ENCODE measurements around the gene CD274. TPM values are rescaled to one million over a fixed set of nuclear protein-coding genes. Genes with fewer than 3 reads are reported as not detected.

Gene CD274
- total and polyA plus RNA-seq, 2 donors (not counting 3 experiments of a cell fraction or from before 2014, with no cell fraction given) = 25.4 to 26.8 TPM

DNA sequence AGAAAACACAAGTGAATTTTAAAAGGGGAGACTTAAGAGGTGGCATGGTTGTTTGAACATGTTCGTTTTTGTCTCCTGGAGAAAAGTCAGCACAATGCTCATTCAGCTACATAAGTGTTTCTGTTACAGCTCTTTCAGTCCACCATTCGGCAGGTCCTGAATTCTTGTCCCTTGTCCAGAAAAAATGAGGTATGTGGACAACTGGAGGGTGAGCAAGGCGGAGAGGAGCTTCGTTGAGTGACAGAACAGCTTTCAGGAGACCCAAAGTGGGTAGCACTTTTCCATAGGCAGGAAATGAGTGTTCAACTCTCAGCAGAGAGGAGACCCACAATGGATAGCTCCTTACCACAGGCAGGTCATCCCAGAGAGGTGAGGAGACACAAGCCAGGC lies 64.9 kb downstream of the CD274 start:
- H3K27ac ChIP-seq (ENCODE audit: insufficient read depth, low read depth, low read length) = no peak overlapping the region
- H3K36me3 ChIP-seq (ENCODE audit: control insufficient read depth in 2 of 2, extremely low read depth in 1 of 2, insufficient read depth in 2 of 2, low read length in 2 of 2) = no peaks in the 10 kb centered on the region
- POLR2A ChIA-PET = no interaction called here
- no peak overlapping the region for H3K4me3 ChIP-seq (replicated peaks in 1 of 3; ENCODE audit: insufficient read depth in 1 of 3, low read depth in 1 of 3, low read length in 3 of 3)
- H3K27me3 ChIP-seq (ENCODE audit: control insufficient read depth in 2 of 2, insufficient read depth in 2 of 2, low read length in 2 of 2) = no peaks in the 10 kb centered on the region
- H3K4me1 ChIP-seq (ENCODE audit: control insufficient read depth, extremely low read depth, insufficient read depth, low read length) = peaks cover 30% of the 10 kb centered on the region
- H3K9ac ChIP-seq (replicated peaks; ENCODE audit: extremely low read depth, insufficient read depth, low read length) = no peak overlapping the region
- dilution Hi-C loops (cut with MboI; ENCODE audit: extremely low pct_ligation_motif_present, low sequenced_read_pairs) = no loop called here
- peaks cover 26% of the 10 kb centered on the region for H3K79me2 ChIP-seq (ENCODE audit: control insufficient read depth, insufficient read depth, low read length)
- no peak overlapping the region for H2AFZ ChIP-seq (ENCODE audit: low read depth, low read length)
- intact Hi-C loops (cut with micrococcal nuclease) = no loop called here
- no peaks in the 10 kb centered on the region for H3K9me1 ChIP-seq (replicated peaks; ENCODE audit: control insufficient read depth, extremely low read depth, insufficient read depth, low read length)
- CTCF ChIA-PET = interaction anchor here (0.7 to 1.2 kb wide), 3 partner anchors 10 to 65 kb away, joined by 3 read pairs; partner anchors contain the start of gene CD274
- no peaks in the 10 kb centered on the region for H3K9me3 ChIP-seq (replicated peaks; ENCODE audit: control insufficient read depth, insufficient read depth, low read length)
- TF ChIP-seq POLR2A (IDR thresholded peaks at IDR 0.05; ENCODE audit: low read depth, low read length) (no peak), MAX (IDR thresholded peaks at IDR 0.05; ENCODE audit: insufficient read depth, insufficient read length) (no peak), MYC (IDR thresholded peaks at IDR 0.05; ENCODE audit: low read depth, low read length) (no peak), GATA2 (IDR thresholded peaks at IDR 0.05; ENCODE audit: insufficient read depth, insufficient read length, low read depth, low read length) (no peak), POLR2AphosphoS5 (IDR thresholded peaks at IDR 0.05; ENCODE audit: insufficient read depth, low read depth, low read length) (no peak), JUN (IDR thresholded peaks at IDR 0.05; ENCODE audit: borderline replicate concordance, insufficient read depth, insufficient read length, low read depth) (no peak), EZH2 (IDR thresholded peaks at IDR 0.05; ENCODE audit: borderline replicate concordance, low read depth, low read length, severe bottlenecking) (no peak), FOS (IDR thresholded peaks at IDR 0.05; ENCODE audit: borderline replicate concordance, insufficient read depth, low read length) (no peak)
- TF ChIP-seq, protein P1, sequence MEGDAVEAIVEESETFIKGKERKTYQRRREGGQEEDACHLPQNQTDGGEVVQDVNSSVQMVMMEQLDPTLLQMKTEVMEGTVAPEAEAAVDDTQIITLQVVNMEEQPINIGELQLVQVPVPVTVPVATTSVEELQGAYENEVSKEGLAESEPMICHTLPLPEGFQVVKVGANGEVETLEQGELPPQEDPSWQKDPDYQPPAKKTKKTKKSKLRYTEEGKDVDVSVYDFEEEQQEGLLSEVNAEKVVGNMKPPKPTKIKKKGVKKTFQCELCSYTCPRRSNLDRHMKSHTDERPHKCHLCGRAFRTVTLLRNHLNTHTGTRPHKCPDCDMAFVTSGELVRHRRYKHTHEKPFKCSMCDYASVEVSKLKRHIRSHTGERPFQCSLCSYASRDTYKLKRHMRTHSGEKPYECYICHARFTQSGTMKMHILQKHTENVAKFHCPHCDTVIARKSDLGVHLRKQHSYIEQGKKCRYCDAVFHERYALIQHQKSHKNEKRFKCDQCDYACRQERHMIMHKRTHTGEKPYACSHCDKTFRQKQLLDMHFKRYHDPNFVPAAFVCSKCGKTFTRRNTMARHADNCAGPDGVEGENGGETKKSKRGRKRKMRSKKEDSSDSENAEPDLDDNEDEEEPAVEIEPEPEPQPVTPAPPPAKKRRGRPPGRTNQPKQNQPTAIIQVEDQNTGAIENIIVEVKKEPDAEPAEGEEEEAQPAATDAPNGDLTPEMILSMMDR (IDR thresholded peaks at IDR 0.05; ENCODE audit: extremely low read depth in 1 of 2, insufficient read depth in 1 of 2, low read depth in 1 of 2, low read length in 2 of 2) = no peak
- no peaks in the 10 kb centered on the region for H4K20me1 ChIP-seq (replicated peaks; ENCODE audit: control insufficient read depth, extremely low read depth, insufficient read depth, low read length)
- H3K4me2 ChIP-seq (ENCODE audit: insufficient read depth, low read length) = no peak overlapping the region
- FAIRE-seq = no peak
- no TSS peak for BruUV-seq (replicated peaks)
- DNase-seq (ENCODE audit: low read depth, low spot score) = no peak

Measured in endothelial cell of umbilical vein (primary cell).